Uterus (tissue), 4 donors: ENCODE measurements around the gene TOGARAM1. TPM values are rescaled to one million over a fixed set of nuclear protein-coding genes. Genes with fewer than 3 reads are reported as not detected.

Experiments used
- DNase-seq, 2 donors: peaks; one replicate each; pipeline ENCODE4 v3.0.0-alpha.2; 2019 to 2020
- H3K27ac ChIP-seq, 2 donors: fragments of 200-600 bp; sonication (generic); 1 replicate in 1 of 2; 2 replicates in 1 of 2; pipeline ENCODE4 v1.5.1; 2016 to 2018
- H3K27me3 ChIP-seq, 2 donors: fragments of 200-600 bp; sonication (generic); one replicate each; pipeline ENCODE4 v1.5.1; 2018 to 2019; ENCODE audit warnings: control low read depth in 1 of 2
- H3K36me3 ChIP-seq, 2 donors: fragments of 200-600 bp; sonication (generic); one replicate each; pipeline ENCODE4 v1.5.1; 2019; ENCODE audit warnings: control low read depth in 1 of 2
- H3K4me1 ChIP-seq, 2 donors: fragments of 200-600 bp; sonication (generic); one replicate each; pipeline ENCODE4 v1.5.1; 2018 to 2019; ENCODE audit warnings: control low read depth in 1 of 2
- H3K4me3 ChIP-seq, 2 donors: fragments of 200-600 bp; sonication (generic); 1 replicate in 1 of 2; 2 replicates in 1 of 2; pipeline ENCODE4 v1.5.1; 2018 to 2019; ENCODE audit warnings: mild to moderate bottlenecking in 1 of 2
- H3K9me3 ChIP-seq, 2 donors: fragments of 200-600 bp; sonication (generic); one replicate each; pipeline ENCODE4 v1.5.1; 2019; ENCODE audit warnings: control low read depth in 1 of 2
- CTCF ChIP-seq, 4 experiments: fragments of 200-600 bp in 2 of 4; fragments of 450-650 bp in 2 of 4; sonication (generic) in 2 of 4; IDR thresholded peaks; one replicate each; pipeline ENCODE4 v1.5.1; 2016 to 2019; ENCODE audit warnings: antibody characterized with exemption in 4 of 4, mild to moderate bottlenecking in 2 of 4, moderate library complexity in 1 of 4
- POLR2A ChIP-seq, 2 donors: fragments of 450-650 bp; IDR thresholded peaks; one replicate each; pipeline ENCODE4 v1.6.1; 2016; ENCODE audit warnings: antibody characterized with exemption in 2 of 2, mild to moderate bottlenecking in 1 of 2, moderate library complexity in 1 of 2
- intact Hi-C: fragments of 100-400 bp; cut with DNase I; formaldehyde crosslinking; loops from one replicate; pipeline ENCODE4 v1.15.1; 2023; ENCODE audit warnings: low total_unique reads
- total RNA-seq, 4 donors: library from RNA; depleted of rRNA in 3 of 4; stranded (reverse); fragments of >200 nt in 3 of 4; gene quantifications; one replicate each; pipeline versions ENCODE4 v1.1.0 to v1.2.4, GENCODE V29; 2014 to 2023
- donor health status: DM: yes; HTN: yes; CAD: no.

Gene TOGARAM1
- total RNA-seq, 4 donors from 2014 or later: 10.9 to 56.5 (median 31.7) TPM

- H3K36me3 ChIP-seq: no peaks in the 10 kb centered on the region
Measured at GRCh38 chr14:45039390-45039789, 77.4 kb downstream of the TOGARAM1 start.

GRCh38 chr14:45041641-45042040, 79.7 kb downstream of the TOGARAM1 start:
- intact Hi-C loops: no loop called here
- Histone ChIP-seq H3K4me3 (no peak overlapping the region), H3K27ac (no peak overlapping the region), H3K27me3 (no peaks in the 10 kb centered on the region), H3K4me1 (no peaks in the 10 kb centered on the region), H3K9me3 (no peaks in the 10 kb centered on the region), H3K36me3 (peaks cover 0 to 3% of the 10 kb centered on the region in 2 donors)
- no peak for DNase-seq
- TF ChIP-seq POLR2A (IDR thresholded peaks at IDR 0.05) (no peak), CTCF (IDR thresholded peaks at IDR 0.05) (no peak)

More at GRCh38 chr14:45039390-45039789, 77.4 kb downstream of the TOGARAM1 start:
- no peak overlapping the region for H3K27ac ChIP-seq
- H3K4me3 ChIP-seq: no peak overlapping the region
- TF ChIP-seq POLR2A (IDR thresholded peaks at IDR 0.05): no peak
- no peak for TF ChIP-seq CTCF (IDR thresholded peaks at IDR 0.05)
- H3K4me1 ChIP-seq: no peaks in the 10 kb centered on the region
- H3K9me3 ChIP-seq: no peaks in the 10 kb centered on the region
- intact Hi-C loops: no loop called here
- H3K27me3 ChIP-seq: no peaks in the 10 kb centered on the region
- DNase-seq: no peak

- H3K36me3 ChIP-seq: peaks cover 0 to 3% of the 10 kb centered on the region in 2 donors
- intact Hi-C loops: no loop called here
Measured at GRCh38 chr14:45044638-45045037, 82.6 kb downstream of the TOGARAM1 start.

GRCh38 chr14:45048385-45048784, 86.4 kb downstream of the TOGARAM1 start:
- H3K36me3 ChIP-seq: peaks cover 0 to 3% of the 10 kb centered on the region in 2 donors
- no peak for TF ChIP-seq POLR2A (IDR thresholded peaks at IDR 0.05)
- no peak for TF ChIP-seq CTCF (IDR thresholded peaks at IDR 0.05)
- intact Hi-C loops: no loop called here

More at GRCh38 chr14:45044638-45045037, 82.6 kb downstream of the TOGARAM1 start:
- no peak overlapping the region for H3K27ac ChIP-seq
- H3K4me3 ChIP-seq: no peak overlapping the region
- no peaks in the 10 kb centered on the region for H3K4me1 ChIP-seq
- H3K9me3 ChIP-seq: no peaks in the 10 kb centered on the region
- H3K27me3 ChIP-seq: no peaks in the 10 kb centered on the region
- no peak for DNase-seq
- no peak for TF ChIP-seq POLR2A (IDR thresholded peaks at IDR 0.05)
- no peak for TF ChIP-seq CTCF (IDR thresholded peaks at IDR 0.05)

GRCh38 chr14:45051180-45051579, 89.2 kb downstream of the TOGARAM1 start:
- H3K27ac ChIP-seq: no peak overlapping the region
- TF ChIP-seq POLR2A (IDR thresholded peaks at IDR 0.05): no peak
- TF ChIP-seq CTCF (IDR thresholded peaks at IDR 0.05): no peak
- no peaks in the 10 kb centered on the region for H3K36me3 ChIP-seq
- DNase-seq: no peak
- intact Hi-C loops: no loop called here
- H3K9me3 ChIP-seq: peaks cover 0 to 6% of the 10 kb centered on the region in 2 donors
- H3K4me1 ChIP-seq: no peaks in the 10 kb centered on the region
- no peak overlapping the region for H3K4me3 ChIP-seq
- no peaks in the 10 kb centered on the region for H3K27me3 ChIP-seq

More at GRCh38 chr14:45048385-45048784, 86.4 kb downstream of the TOGARAM1 start:
- no peaks in the 10 kb centered on the region for H3K27me3 ChIP-seq
- H3K9me3 ChIP-seq: no peaks in the 10 kb centered on the region
- no peak for DNase-seq
- H3K4me3 ChIP-seq: no peak overlapping the region
- H3K27ac ChIP-seq: no peak overlapping the region
- H3K4me1 ChIP-seq: no peaks in the 10 kb centered on the region
